Measurements from ENCODE around the gene INPP5A.
"Not testable (repeated sequence)": the region's sequence is repeated elsewhere in the genome, so short reads cannot be mapped to it uniquely, and the experiment has no call there.

INPP5A gene

DNA sequence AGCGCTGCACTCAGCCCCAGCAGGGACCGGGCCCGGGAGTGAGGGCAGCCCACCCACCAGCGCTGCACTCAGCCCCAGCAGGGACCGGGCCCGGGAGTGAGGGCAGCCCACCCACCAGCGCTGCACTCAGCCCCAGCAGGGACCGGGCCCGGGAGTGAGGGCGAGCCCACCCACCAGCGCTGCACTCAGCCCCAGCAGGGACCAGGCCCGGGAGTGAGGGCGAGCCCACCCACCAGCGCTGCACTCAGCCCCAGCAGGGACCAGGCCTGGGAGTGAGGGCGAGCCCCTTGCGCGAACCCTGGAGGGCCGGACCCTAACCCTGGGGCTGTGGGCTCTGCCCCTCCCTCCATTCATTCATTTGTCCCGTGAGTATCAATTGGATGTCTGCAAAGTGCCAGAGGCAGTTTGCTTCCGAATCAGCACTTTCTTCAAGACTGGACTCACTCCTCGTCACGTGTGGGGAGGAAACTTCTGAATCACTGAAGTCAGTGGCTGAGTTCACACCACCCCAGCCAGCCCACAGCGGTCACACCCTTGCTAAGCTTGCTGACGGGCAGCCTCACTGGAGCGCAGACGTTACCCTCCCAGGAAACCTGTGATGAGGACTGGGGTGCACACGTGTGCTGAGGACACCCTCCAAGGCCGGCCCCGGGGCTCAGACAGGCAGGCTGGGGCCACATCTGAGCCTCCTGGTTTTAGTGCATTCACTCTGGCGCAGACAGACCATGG, 205.8 kb downstream of the INPP5A start:
- DNase-seq = not testable (repeated sequence)

GRCh38 chr10:132743925-132744490, 206.4 kb downstream of the INPP5A start:
- DNase-seq = no peak

DNA sequence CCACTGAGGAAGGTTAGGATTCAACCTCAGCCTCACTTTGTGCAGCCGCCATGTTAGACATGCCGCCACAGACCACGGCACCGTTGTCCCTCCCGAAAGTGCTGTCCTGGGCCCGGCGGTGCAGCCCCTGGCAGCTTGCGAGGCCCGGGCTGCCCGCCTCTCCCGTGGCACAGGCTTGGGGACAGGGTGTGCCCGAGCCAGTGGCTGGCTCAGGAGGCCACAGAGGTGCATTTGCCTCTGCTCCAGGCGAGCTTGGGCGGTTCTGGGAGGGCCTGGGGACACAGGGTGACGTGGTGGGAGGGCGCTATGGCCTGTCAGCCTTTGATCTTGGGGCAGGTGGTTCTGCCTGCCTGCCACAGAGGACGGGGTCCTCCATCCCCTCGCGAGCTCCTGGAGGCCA, 207.3 kb downstream of the INPP5A start:
- no peak for DNase-seq

DNA sequence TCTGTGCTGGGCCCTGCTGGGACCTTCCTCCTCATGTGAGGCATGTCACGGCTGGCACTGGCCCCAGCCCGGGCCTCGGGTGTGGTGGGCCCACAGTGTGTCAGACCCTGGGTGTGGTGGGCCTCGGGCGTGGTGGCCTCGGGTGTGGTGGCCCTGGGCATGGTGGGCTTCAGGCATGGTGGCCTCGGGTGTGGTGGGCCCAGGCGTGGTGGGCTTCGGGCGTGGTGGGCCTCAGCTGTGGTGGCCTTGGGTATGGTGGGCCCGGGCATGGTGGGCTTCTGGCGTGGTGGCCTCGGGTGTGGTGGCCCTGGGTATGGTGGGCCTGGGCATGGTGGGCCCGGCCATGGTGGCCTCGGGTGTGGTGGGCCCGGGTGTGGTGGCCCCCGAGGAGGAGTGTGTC, 207.9 kb downstream of the INPP5A start:
- DNase-seq = no peak

DNA sequence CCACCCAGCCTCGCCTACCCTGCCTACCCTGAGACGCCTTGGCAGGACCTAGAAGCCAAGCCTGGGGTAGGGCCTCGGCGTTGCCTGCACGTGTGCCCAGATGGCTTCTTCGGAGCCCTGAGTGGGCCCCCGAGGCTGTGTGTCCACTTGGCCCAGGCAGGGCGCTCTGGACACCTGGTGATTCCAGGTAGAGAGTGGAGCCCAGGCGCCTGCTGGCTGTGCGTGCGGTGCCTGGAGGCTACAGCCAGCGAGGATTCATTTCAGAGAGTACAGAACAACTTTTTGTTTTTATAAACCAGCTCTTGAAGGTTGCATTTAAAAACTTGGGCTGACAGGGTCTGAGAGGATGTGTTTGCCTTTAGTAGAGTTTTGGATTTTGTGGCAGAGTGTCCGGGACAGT, 208.4 kb downstream of the INPP5A start:
- DNase-seq = no peak

- no peak for DNase-seq
Measured at GRCh38 chr10:132746386-132746785, 208.8 kb downstream of the INPP5A start.

GRCh38 chr10:132746801-132747625, 209.4 kb downstream of the INPP5A start:
- no peak for DNase-seq

- no peak for DNase-seq
Measured at GRCh38 chr10:132748135-132748534, 210.5 kb downstream of the INPP5A start.

- peak; percentile 71 for DNase-seq
Measured at GRCh38 chr10:132748545-132749370, 211.2 kb downstream of the INPP5A start.

DNA sequence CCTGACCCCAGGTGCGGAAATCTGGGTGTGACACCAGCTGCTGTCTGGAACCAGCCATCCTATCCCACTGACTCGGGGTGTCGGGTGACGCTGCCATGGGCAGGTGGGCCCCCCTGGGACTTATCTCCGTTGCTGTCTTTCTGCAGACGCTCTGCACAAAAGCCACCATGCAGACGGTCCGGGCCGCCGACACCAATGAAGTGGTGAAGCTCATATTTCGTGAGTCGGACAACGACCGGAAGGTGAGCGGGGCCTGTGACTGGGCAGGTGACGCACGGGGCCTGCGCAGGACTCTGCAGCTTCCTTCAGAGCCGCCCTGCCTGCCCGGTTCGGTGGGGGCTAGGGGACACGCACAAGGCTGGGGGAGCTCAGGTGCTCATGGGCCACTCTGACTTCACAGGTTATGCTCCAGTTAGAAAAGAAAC, 211.8 kb downstream of the INPP5A start:
- DNase-seq = no peak

GRCh38 chr10:132750936-132751335, 213.3 kb downstream of the INPP5A start:
- no peak for DNase-seq

DNA sequence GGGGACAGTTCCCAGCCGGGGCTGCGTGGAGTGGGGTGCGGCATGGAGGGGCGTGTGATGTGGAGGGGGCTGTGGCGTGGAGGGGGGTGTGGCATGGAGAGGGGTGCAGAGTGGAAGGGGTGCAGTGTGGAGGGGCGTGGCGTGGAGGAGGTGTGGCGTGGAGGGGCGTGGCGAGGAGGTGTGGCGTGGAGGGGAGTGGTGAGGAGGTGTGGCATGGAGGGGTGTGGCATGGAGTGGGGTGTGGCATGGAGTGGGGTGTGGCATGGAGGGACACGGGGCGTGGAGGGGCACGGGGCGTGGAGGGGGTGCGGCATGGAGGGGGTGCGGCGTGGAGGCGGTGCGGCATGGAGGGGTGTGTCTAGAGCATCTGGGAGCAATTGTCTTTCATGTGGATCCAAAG, 214.8 kb downstream of the INPP5A start:
- no peak for DNase-seq

DNA sequence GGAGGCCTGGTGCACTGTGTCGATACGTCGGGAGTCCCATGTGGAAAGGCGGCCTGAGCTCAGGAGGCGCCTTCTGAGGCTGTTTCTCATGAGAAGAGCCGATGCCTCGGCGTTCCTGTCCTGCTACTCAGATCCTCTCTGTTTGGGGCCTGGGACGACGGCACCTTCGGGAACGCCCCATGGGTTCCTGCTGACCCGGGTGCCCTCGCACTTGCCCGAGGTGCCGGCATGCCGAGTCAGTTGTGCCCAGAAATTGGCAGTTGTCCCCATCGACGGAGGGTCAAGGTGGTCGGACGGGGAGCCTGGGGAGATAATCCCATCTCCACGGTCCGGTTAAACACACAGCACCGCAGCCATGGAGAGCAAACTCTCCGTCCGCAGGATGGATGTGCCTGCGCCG, 215.4 kb downstream of the INPP5A start:
- DNase-seq = no peak

- DNase-seq = no peak
Measured at GRCh38 chr10:132753596-132753995, 216.0 kb downstream of the INPP5A start.

DNA sequence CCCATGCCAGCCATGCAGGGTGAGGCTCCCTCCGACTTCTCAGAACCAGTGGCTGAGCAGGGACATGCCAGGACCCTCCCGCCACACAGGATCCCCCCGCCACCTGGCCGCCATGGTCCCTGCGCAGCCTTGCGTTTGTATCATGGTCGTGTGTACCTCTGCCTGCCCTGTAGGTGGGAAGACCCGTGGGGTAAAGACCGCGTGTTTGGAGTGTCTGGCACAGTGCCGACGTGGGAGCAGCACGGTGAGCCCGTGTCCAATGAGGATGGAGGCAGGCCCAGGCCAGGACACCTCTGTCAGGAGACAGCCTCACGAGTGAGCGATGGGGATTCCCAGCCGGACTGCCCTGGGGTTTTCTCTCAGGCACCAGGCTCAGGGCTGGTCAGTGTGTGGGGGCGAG, 216.5 kb downstream of the INPP5A start:
- no peak for DNase-seq

GRCh38 chr10:132755166-132755711, 217.7 kb downstream of the INPP5A start:
- DNase-seq = no peak

DNA sequence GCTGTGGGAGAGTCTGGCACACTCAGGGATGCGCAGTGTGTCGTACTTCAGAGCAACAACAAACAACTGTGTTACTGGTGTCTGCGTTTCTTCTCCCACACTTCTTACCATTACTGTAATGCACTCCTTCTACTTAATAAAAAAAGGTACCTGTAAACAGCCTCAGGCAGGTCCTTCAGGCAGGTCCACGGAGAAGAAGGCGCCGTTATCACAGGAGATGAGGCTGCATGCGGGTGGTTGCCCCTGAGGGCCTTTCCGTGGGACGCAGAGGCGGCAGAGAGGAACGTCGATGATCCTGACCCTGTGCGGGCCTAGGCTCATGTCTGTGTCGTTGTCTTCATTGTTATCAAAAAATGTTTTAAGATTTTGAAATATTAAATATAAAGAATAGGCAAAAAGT, 219.0 kb downstream of the INPP5A start:
- no peak for DNase-seq

- DNase-seq = no peak
Measured at GRCh38 chr10:132757171-132757570, 219.6 kb downstream of the INPP5A start.

DNA sequence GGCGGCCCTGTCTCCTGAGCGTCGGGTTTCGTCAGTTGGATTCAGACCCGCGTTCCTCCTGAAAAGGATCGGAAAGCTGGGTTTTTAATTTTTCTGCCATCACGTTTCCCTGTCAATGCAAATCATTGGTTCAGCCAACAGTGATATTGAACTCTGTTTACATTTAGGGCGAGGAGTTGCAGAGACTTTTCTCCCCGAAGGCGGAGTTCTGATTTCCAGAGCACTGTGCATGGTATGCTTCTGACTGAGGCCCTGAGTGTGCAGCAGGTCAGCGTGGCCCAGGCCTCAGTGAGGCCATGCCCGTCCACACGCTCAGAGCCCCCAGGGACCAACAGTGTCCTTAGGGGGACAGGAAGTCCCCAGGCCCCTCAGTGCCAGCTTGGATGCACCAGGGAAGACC, 221.3 kb downstream of the INPP5A start:
- no peak for DNase-seq

DNA sequence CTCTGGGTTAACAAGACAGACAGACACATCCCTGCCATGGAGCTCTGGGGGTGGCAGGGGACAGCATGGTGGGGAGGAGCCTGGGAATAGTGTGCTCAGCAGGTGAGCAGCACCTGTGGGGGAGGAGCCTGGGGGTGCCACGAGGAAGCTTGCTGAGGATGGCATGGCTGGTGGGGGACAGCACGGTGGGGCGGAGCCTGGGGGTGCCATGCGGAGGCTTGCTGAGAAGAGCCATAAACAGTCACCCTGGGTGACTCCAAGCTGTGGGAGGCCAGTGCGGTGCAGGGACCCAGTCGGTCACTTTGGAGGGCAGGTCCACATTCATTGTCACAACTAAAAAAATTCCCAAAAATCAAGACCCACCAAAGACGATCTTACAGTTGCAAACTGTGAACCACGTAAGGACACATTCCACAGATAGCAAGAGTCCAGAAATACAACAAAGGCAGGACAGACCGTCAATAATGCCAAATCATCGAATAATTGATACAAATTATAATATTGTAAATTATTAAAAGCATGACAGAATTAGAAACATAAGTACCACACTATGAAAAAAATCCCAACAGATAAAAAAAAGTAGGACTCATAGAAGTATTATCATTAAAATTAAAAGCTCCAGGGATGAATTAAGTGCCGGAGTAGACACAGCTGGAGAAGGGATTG, 223.9 kb downstream of the INPP5A start:
- no peak for DNase-seq

GRCh38 chr10:132762267-132762666, 224.7 kb downstream of the INPP5A start:
- no peak for DNase-seq

GRCh38 chr10:132763545-132763944, 226.0 kb downstream of the INPP5A start:
- no peak for DNase-seq
